Measurements from ENCODE around the gene BRD4.

BRD4 gene

GRCh38 chr19:15248648-15249527, 83.5 kb downstream of the BRD4 start:
- DNase-seq (ENCODE audit: low read depth), result peak; percentile 81

- DNase-seq (ENCODE audit: low read depth), result no peak
These were observed 84.2 kb downstream of the BRD4 start for GRCh38 chr19:15248106-15248505.

GRCh38 chr19:15247107-15248014, 85.0 kb downstream of the BRD4 start:
- no peak for DNase-seq (ENCODE audit: low read depth)

GRCh38 chr19:15246198-15246481, 86.2 kb downstream of the BRD4 start:
- no peak for DNase-seq (ENCODE audit: low read depth)

- no peak for DNase-seq (ENCODE audit: low read depth)
These were observed 86.8 kb downstream of the BRD4 start for GRCh38 chr19:15245370-15246197.

- no peak for DNase-seq (ENCODE audit: low read depth)
These were observed 87.5 kb downstream of the BRD4 start for GRCh38 chr19:15244808-15245207.

GRCh38 chr19:15244106-15244803, 88.1 kb downstream of the BRD4 start:
- no peak for DNase-seq (ENCODE audit: low read depth)

GRCh38 chr19:15243236-15243957, 88.9 kb downstream of the BRD4 start:
- DNase-seq (ENCODE audit: low read depth), result no peak

GRCh38 chr19:15241259-15241910, 91.0 kb downstream of the BRD4 start:
- DNase-seq (ENCODE audit: low read depth), result no peak

GRCh38 chr19:15240515-15240914, 91.8 kb downstream of the BRD4 start:
- no peak for DNase-seq (ENCODE audit: low read depth)

- DNase-seq (ENCODE audit: low read depth), result no peak
These were observed 92.9 kb downstream of the BRD4 start for GRCh38 chr19:15239337-15239949.

GRCh38 chr19:15238639-15239155, 93.6 kb downstream of the BRD4 start:
- DNase-seq (ENCODE audit: low read depth), result no peak

GRCh38 chr19:15237759-15238638, 94.3 kb downstream of the BRD4 start:
- no peak for DNase-seq (ENCODE audit: low read depth)

- no peak for DNase-seq (ENCODE audit: low read depth)
These were observed 95.5 kb downstream of the BRD4 start for GRCh38 chr19:15236886-15237285.

- DNase-seq (ENCODE audit: low read depth), result no peak
These were observed 96.6 kb downstream of the BRD4 start for GRCh38 chr19:15235781-15236180.

- no peak for DNase-seq (ENCODE audit: low read depth)
These were observed 97.8 kb downstream of the BRD4 start for GRCh38 chr19:15234431-15235130.

GRCh38 chr19:15231271-15231670, 101.1 kb downstream of the BRD4 start:
- no peak for DNase-seq (ENCODE audit: low read depth)

GRCh38 chr19:15227261-15227660, 105.1 kb downstream of the BRD4 start:
- no peak for DNase-seq (ENCODE audit: low read depth)

All from GM04503 (cell line).